Pulmonary artery endothelial cell (primary cell): ENCODE measurements around the gene SPPL3. TPM values are rescaled to one million over a fixed set of nuclear protein-coding genes. Genes with fewer than 3 reads are reported as not detected.
"Not testable (repeated sequence)": the region's sequence is repeated elsewhere in the genome, so short reads cannot be mapped to it uniquely, and the experiment has no call there.

Source experiments
- DNase-seq: peaks from one replicate; pipeline ENCODE4 v3.0.0-alpha.2; 2011; ENCODE audit warnings: low read depth, low spot score
- total RNA-seq: library from RNA; depleted of rRNA; stranded (reverse); fragments of >200 nt; gene quantifications from 2 replicates; pipeline ENCODE4 v1.2.3, GENCODE V29; 2014

Gene SPPL3
- total RNA-seq, 1 donor from 2014 or later = 3.8 TPM

DNA sequence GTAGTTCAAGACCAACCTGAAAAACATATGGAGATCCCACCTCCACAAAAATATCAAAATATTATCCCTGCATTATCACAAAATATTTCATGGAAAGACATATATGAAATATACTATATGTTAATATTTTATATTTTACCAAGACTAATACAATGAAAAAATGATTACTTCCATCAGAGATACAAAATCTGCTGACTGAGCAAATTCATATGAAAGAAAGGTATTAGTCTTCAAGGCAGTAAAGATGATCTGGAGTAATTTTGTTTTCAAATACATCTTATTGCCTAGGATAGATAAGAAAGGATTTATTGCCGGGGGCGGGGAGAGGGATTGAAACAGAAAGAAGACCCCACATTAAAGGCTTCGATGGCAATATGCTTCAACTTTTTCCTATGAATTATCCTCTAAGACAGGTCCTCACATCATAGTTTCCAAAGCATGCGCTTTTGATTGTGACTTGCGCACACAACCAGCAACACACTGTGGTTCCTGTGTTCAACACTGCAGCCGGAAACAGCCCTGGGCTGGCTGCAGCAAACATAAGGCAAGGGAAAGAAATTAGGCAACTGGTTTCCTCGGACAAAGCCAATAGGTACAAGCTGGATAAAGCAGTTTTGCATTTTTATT lies 83.2 kb downstream of the SPPL3 start:
- DNase-seq = no peak

DNA sequence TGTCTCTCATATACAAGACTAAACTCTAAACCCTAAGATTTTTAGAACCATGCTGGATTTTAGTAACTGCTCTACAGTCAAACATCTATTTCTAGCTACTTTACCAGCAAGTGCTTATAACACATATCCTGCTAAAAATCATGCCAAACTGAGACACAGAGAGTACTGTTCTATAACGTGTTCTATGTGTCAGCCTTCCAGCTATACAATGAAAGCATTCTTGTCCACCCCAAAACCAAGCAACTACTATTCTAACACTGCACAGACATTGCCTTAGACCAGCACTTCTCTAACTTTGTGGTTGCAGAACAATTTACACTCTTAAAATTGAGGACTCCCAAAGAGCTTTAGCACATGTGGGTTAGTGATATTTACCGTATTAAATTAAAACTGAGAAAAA lies 85.7 kb downstream of the SPPL3 start:
- DNase-seq = no peak

DNA sequence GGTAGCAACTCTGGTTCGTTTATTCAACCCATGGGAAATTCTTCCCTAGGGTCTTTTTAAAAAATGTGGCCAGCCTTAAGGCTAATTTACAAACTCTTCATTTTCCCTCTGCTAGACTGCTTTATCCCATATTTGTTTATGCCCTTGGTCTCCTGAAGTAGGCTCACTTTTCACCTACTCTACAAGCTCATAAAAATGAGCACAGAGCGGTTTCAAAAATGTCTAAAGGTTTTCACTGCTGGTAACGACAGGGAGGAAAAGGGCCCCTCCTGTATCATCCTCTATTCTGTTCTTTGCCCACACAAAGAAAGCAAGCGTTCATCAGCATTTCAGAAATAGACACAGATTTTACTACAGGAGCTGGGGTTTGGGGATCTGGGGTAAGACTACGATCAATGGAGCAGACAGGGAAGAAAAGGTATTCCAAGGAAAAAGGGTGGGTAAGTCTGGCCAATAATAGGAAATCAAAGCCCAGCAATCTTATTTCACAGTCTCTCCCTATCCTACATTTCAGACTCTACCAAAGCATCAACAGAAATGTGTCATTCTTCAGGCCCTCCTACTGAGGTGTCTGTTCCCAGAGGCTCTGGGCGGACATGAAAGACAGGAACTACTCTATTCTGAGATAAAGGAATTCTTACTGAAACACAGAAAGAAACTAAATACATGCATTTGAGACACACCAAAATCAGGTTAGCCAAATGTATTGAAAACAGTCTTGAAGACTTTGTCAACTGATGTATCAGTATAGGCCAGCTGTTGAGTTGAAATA lies 86.4 kb downstream of the SPPL3 start:
- DNase-seq = no peak

DNA sequence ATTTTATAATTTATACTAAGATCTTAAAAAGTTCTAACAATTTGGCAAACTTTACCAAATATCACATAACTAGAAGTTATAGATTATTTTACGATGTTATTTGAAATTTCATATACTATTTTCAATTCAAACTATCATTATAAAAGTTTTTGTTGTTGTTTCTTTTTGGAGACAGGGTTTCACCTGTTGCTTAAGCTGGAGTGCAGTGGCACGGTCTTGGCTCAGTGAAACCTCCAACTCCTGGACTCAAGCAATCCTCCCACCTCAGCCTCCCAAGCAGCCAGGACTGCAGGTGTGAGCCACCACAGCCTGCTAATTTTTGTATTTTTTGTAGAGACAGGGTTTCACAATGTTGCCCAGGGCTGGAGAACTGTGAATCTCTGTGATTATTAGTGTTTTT lies 87.8 kb downstream of the SPPL3 start:
- no peak for DNase-seq

DNA sequence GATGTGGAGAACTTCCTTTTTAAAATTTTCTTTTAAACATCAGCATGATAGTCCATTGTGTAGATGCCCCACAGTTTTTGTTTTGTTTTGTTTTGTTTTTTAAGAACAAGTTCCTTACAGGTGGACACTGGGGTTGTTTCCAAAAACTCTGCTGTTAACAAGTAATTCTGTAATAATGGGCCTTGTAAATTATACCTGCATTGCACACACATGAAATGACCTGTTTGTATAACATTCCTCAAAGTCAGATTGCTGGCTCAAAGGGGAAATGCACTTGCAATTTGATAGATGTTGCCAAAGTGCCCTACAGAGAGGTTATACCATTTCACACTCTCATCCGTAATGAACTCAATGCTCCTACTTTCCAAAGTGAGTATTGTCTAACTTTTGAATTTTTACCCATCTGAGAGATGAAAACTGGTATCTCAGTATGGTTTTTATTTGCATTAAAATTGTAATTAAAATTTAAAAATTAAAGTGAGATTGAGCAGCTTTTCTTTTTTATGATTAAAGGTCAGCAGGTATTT lies 89.2 kb downstream of the SPPL3 start:
- DNase-seq = no peak

DNA sequence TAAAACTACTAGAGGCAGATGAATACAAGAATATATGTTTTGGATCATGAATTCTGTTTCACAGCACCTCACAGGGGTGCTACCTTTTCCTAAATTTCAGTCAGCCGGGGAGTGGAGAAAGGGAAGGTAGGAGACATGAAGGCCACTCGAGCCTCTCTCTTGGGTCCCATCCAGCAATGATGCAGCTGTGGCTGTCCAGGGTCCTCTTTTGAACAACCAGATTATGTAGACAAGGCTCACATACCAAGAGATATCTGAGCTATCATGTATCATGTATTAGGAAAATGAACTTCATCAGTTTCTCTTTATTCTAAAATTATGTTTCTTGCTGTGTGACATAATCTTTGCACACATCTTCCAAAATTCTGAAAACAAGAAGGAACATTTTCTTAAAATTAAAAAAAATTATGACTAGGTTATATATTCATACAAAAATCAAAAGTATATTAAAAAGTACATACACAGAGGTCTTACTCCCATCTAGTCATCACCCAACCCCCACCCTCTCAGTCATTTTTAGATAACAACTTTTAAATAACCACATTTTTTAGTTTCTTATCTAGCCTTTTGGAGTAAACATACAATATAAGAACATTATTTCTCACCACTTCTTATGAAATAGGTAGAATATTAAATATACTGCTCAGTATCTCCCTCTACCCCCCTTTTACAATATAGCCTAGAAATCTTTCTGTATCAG lies 89.8 kb downstream of the SPPL3 start:
- DNase-seq = no peak

DNA sequence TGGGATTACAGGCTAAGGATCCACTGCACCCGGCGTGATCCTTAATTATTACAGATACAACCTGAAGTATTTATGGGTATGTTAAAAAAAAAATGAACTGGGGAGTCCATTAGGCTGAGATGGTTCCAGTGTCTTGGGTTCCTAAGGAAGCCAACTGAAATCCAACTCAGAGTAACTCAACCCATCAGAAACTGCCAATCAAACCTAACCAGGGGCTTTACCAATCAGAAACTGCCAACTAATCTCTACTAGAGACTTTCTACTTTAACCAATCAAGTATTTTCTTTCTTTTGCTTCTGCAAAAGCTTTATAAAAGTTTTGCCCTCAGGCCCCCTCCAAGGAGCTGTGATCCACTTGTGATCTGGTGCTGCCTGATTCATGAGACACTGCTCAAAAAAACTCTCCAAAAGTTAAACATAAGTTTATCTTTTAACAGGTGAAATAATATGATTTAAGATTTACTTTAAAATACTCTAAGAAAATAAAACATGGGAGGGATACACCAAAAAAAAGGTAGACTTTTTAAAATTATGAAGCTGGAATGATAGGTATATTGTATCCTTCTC lies 90.5 kb downstream of the SPPL3 start:
- DNase-seq = no peak

DNA sequence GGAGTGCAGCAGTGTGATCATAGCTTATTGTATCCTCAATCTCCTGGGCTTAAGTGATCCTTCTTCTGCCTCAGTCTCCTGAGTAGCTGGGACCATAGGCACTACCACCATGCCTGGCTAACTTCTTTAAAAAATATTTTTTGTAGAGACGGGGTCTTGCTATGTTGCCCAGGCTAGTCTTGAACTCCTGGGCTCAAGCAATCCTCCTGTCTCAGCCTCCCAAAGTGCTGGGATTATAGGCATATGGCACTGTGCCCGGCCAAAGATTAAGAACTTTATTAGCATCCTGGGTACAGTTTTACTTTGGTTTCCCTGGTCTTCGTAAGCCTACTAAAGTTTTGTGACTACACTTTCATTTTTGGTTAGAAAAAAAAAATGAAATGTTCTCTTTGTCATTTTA lies 94.1 kb downstream of the SPPL3 start:
- DNase-seq = no peak

DNA sequence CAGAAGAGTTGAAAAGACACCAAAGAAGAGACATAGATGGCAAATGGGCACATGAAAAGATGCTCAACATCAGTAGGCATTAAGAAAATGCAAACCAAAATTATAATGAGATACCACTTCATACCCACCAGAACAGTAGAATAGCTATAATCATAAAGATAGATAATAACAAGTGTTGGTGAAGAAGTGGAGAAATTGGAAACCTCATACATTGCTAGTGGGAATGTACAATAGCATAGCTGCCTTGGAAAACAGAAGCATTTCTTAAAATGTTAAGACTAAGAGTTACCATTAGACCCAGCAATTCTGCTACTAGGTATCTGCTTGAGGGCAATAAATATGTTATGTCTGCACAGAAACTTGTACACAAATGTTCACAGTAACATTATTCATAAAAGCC lies 99.7 kb downstream of the SPPL3 start:
- no peak for DNase-seq

DNA sequence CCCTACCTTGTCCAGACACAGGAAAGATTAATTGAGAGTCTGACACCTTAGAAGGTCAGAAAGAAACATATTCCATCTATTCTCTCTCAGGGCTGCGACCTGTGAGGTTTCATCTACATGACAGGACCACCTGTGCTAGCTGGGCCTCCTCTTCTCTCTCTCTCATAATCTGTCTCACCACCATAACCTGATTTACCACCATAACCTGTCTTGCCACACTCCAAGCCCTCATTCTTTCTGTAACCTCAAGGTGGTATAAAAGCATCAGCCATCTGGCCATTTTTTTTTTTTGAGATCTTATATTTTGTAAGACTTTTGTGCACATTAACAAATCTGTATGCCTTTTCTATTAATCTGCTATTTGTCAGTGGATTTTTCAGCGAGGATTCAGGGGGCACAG lies 103.0 kb downstream of the SPPL3 start:
- DNase-seq = no peak

DNA sequence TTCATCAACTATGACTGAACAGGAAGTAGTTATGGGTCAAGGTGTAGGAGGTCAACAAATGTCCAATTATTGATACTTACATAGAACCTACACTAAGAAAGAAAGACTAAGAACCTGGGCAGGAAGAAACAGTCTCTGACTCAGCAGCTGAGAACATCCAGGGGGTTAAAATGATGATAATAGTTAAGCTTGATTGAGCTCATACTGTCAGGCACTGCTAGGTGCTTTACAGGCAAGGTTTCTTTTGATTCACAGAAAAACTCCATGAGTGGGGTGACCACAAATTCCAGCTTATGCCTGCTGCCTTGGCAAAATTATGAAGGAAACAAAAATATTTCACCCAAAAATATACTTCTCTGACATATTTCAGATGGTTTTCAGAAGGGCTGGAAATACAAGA lies 103.5 kb downstream of the SPPL3 start:
- no peak for DNase-seq

DNA sequence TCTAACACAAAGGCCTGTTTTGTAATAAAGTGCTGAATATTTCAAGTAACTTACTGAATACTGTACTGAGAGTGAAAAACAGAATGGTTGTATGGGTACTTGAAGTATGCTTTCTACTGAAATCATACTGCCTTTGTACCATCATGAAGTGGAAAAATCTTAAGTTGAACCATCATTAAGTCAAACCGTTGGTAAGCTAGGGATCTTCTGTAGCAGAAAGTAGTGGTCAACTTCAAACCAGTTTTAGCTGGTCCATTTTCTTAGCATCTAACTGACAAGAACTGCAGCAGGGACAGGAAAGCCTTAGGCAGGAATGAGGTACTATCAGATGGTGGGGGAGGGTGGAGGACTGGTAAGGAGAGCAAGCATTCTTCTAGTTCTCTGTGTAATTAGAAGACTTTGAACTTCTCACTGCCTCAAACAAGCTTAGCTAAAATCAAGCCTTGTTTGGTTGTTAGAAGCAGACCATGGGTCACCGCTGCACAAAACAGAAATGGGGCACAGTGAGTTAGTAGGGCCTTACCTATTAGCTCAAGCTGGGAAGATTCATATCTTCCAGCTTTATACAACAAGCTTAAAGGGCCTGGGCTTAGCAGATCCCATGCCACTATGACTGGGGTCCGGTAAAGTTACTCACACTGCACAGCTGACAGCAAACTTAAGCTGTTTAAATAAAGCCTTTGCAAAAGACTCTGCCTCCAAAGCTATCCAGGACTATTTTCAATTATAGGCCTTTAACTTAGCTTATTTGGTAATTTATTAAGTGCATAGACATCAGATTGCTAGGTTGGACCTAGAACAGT lies 104.7 kb downstream of the SPPL3 start:
- no peak for DNase-seq

DNA sequence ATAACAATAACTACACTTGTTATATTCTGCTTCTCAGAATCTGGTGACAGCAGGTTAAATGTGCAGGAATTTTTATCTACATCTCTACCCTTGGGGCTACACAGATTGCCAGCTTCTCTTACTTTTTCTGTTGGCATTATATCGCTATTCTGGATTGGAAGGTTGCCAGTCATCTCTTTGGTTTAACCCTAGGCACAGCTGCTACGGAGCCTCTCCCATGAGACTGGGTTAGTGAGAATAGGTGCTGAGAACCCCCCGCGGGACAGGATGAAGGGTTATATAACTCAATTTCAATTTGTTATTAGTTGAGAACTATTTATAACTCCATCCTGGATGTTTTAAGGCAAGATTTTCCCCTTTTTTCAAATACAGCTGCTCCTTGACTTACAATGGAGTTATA lies 105.5 kb downstream of the SPPL3 start:
- DNase-seq = no peak

DNA sequence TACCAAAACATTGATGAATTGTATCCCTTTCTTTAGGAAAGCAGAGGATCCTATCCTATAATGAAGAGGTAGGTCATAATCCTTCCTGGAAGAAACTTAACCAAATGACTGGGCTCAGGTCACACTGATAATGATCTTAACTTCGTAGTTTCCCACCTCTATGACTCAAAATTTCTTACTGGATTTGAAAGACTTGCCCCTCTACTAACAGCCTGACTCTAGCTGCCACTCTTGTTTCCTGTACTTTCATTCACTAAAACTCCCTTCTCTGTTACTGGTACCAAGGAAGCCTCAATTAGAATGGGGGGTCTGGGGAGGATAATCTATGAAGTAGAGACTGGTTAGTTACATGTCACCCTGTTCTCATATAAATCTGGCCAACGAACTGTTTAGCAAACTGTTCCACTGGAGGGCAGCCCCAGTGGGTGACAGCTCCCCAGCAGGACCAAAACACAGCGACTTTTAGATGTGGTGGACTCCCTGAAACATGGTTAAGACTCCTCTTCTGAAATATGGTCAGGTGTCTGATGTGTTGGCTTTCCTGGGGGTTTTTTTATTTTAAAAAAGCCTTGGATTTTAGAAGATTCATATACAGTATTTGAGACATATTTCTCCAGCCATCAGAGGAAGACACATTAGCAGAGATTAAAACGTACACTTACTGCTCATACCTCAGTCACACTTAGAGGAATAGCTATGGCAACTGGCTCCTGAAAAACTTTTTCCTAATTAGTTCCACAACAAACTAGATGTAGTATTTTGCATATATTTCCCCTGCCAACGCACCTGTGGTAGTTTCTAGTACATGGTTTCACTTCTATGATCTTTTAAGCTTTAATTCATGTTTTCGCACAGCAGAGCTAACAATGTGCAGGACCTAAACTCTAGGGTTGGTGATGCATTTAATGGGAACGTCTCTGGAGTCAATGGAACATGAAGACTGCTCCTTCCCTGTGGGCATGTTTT lies 106.2 kb downstream of the SPPL3 start:
- no peak for DNase-seq

DNA sequence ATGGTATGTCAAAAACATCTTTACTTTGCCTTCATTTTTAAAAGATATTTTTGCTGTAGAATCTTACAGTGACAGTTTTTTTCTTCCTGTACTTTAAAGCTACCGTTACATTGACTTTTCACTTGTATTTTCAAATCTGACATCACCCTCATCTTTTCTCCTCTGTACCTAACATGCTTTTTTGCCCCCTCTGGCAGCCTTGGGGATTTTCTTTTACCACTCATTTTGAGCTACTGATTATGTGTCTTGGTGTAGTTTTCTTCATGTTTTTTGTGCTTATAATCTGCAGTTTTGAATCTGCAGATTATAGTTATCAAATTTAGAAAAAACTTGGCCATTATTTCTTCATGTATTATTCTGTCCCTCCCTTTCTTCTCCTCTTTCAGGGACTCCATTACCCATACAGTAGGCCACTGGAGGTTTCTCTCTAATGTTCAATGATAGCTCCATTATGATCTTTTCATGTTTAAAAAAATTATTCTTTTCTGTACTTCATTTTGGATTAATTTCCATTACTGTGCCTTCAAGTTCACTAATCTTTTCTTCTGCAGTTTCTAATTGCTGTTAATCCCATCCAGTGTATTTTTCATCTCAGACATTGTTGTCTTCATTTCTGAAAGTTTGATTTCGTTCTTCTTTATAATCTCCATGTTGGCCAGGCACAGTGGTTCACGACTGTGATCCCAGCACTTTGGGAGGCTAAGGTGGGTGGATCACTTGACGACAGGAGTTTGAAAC lies 108.5 kb downstream of the SPPL3 start:
- no peak for DNase-seq

DNA sequence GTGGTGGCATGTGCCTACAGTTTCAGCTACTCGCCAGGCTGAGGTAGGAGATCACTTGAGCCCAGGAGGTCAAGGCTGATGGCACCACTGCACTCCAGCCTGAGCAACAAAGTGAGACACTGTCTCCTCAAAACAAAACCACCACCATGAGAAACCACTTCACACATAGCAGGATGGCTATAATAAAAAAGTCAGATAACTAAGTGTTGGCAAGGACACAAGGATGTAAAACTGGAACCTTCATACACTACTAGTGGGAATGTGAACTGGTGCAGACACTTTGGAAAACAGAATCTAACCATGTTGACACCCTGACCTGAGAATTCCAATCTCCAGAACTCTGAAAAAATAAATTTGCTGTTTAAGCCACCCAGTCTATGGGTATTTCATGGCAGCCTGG lies 110.8 kb downstream of the SPPL3 start:
- DNase-seq = no peak

DNA sequence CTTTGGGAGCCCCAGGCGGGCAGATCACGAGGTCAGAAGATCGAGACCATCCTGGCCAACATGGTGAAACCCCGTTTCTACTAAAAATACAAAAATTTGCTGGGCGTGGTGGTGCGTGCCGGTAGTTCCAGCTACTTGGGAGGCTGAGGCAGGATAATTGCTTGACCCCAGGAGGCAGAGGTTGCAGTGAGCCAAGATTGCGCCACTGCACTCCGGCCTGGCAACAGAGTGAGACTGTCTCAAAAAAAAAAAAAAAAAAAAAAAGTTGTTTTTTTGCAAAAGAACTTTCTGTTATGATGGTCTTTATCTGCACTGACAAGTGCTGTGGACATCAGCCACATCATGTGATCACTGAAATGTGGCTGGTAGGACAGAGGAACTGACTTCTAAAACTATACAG lies 111.7 kb downstream of the SPPL3 start:
- DNase-seq = not testable (repeated sequence)

DNA sequence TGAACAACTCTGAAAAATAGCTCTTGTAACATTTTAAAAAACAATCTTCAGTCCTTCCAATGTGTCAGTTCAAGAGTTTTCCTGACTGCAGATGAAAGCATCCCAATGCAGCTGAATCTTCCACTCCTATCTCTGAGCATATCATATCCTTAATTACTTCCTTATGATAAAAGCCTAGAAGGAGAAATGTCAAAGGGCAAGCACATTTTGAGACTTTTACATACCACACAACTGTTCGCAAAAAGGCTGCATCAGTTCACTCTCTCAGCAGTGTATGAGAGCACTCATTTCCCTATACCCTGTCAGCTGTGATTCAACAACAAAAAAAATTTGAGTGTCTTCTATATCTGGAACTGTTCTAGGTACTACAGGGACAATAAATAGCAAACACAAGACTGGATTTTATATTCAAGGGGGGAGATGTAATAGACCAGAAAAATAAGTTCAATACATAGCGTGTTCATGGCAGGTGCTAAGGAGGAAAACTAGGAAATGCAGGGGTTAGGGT lies 112.4 kb downstream of the SPPL3 start:
- DNase-seq = no peak

DNA sequence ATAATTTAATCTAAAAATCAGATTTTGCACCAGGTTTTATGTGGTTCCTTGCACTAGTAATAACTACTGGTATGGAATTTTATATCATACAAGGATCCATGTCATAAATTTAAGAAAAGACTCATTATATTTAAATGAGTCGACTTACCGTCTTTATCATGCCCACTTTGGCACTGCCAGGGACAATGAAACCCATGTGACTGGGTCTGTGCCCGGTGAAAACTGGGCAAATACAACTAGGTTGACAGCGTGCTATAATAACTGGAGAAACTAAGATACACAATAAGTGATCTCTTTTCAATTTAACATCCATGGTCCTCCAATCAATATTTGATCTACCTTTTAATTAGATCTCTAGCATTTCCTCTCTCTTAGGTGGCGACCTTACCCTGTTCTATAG lies 114.0 kb downstream of the SPPL3 start:
- no peak for DNase-seq
